Suprapubic skin (tissue), 4 donors: ENCODE measurements around the gene TAPBP.

Experiments
- EP300 ChIP-seq: sonication (generic); formaldehyde crosslinking; IDR thresholded peaks from one replicate; pipeline ENCODE4 v1.6.1; 2017; ENCODE audit warnings: antibody characterized with exemption
- POLR2A ChIP-seq, 2 donors: fragments of 450-650 bp; IDR thresholded peaks; one replicate each; pipeline ENCODE4 v1.6.1; 2017; ENCODE audit warnings: antibody characterized with exemption in 2 of 2, mild to moderate bottlenecking in 2 of 2, moderate library complexity in 2 of 2
- POLR2AphosphoS5 ChIP-seq, 3 donors: sonication (generic); formaldehyde crosslinking; IDR thresholded peaks; one replicate each; pipeline ENCODE4 v1.6.1; 2017; ENCODE audit warnings: antibody characterized with exemption in 3 of 3

- TF ChIP-seq EP300 (no peak), POLR2A (IDR thresholded peaks at IDR 0.05) (peak; percentile 5 to 57), POLR2AphosphoS5 (IDR thresholded peaks at IDR 0.05) (peak in 2 of 3 donors; percentile 25)
Observed at GRCh38 chr6:33276864-33277662, 36.8 kb downstream of the TAPBP start, which contains the start of gene B3GALT4.
